Lower lobe of right lung (tissue), 2 donors: Measurements from ENCODE around the gene OR2C3. TPM values are rescaled to one million over a fixed set of nuclear protein-coding genes. Genes with fewer than 3 reads are reported as not detected.

Experiments used
- ATAC-seq, 2 donors: fragments of 200-7000 bp; cut with Tn5 transposase; one replicate each; pipeline ENCODE4 v1.9.1; 2020 to 2022; ENCODE audit warnings: mild to moderate bottlenecking in 2 of 2, moderate library complexity in 2 of 2
- DNase-seq: peaks from one replicate; pipeline ENCODE4 v3.0.0-alpha.2; 2020
- H3K27ac ChIP-seq: fragments of 200-600 bp; one replicate; pipeline ENCODE4 v1.8.0; 2022
- H3K27me3 ChIP-seq: fragments of 200-600 bp; one replicate; pipeline ENCODE4 v1.8.0; 2022; ENCODE audit warnings: low read depth
- H3K36me3 ChIP-seq: fragments of 200-600 bp; one replicate; pipeline ENCODE4 v1.8.0; 2022; ENCODE audit warnings: mild to moderate bottlenecking
- H3K4me1 ChIP-seq: fragments of 200-600 bp; one replicate; pipeline ENCODE4 v1.8.0; 2022
- H3K4me3 ChIP-seq: fragments of 200-600 bp; one replicate; pipeline ENCODE4 v1.8.0; 2022; ENCODE audit warnings: mild to moderate bottlenecking
- H3K9me3 ChIP-seq: fragments of 200-600 bp; one replicate; pipeline ENCODE4 v1.8.0; 2022
- CTCF ChIP-seq: fragments of 200-600 bp; IDR thresholded peaks from one replicate; pipeline ENCODE4 v1.8.0; 2022; ENCODE audit warnings: antibody characterized with exemption, mild to moderate bottlenecking
- intact Hi-C: fragments of 100-400 bp; cut with DNase I; formaldehyde crosslinking; loops from one replicate; pipeline ENCODE4 v1.11.0; 2022
- total RNA-seq: library from RNA; stranded (reverse); fragmentation: NEBNext Ultra II Directional; extraction: Animal tissue kit (Norgen Biotek cat#: 25700); gene quantifications from one replicate; pipeline ENCODE4 v1.2.1, GENCODE V29; 2021
- donor health status: DM: no; HTN: yes; CAD: no; lungs with severe emphysema.

The OR2C3 gene
- total RNA-seq, 1 donor from 2014 or later: 0.06 TPM

DNA sequence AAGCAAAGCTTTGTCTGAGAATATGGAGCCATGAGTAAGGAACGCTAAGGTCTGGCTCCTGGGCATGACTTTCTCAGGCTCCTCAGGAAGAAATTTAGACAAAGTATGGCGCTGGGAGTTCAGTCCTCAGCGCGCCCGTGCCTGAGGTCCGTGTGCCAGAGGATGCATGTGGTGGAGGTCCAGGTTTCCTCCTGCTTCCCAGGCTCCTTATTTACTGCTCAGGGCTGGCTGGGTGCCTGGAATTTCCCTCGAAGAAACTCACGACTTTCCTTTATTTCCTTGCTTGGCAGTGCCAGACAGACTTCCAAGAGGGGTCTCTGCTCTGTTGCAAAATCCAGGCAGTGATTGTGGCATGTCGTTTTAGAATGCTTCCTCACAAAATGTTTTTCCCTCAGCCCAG, 26.0 kb upstream of the OR2C3 start:
- DNase-seq: no peak
- no peak for TF ChIP-seq CTCF
- no peaks in the 10 kb centered on the region for H3K27me3 ChIP-seq
- H3K4me3 ChIP-seq: no peak overlapping the region
- no peak for ATAC-seq
- H3K36me3 ChIP-seq: no peaks in the 10 kb centered on the region
- H3K9me3 ChIP-seq: no peaks in the 10 kb centered on the region
- intact Hi-C loops: no loop called here
- no peak overlapping the region for H3K27ac ChIP-seq
- H3K4me1 ChIP-seq: no peaks in the 10 kb centered on the region

- Histone ChIP-seq H3K27me3 (no peaks in the 10 kb centered on the region), H3K9me3 (no peaks in the 10 kb centered on the region), H3K36me3 (no peaks in the 10 kb centered on the region), H3K4me1 (no peaks in the 10 kb centered on the region), H3K4me3 (no peak overlapping the region), H3K27ac (no peak overlapping the region)
- no peak for ATAC-seq
- DNase-seq: no peak
- intact Hi-C loops: no loop called here
- TF ChIP-seq CTCF: no peak
Measured at GRCh38 chr1:247561711-247562110, 25.5 kb upstream of the OR2C3 start.

GRCh38 chr1:247557926-247558674, 21.9 kb upstream of the OR2C3 start:
- no peak for TF ChIP-seq CTCF
- no peaks in the 10 kb centered on the region for H3K4me1 ChIP-seq
- no peaks in the 10 kb centered on the region for H3K36me3 ChIP-seq
- H3K27me3 ChIP-seq: no peaks in the 10 kb centered on the region
- DNase-seq (no peak), ATAC-seq (no peak)
- H3K4me3 ChIP-seq: no peak overlapping the region
- H3K9me3 ChIP-seq: no peaks in the 10 kb centered on the region
- no peak overlapping the region for H3K27ac ChIP-seq
- intact Hi-C loops: no loop called here

DNA sequence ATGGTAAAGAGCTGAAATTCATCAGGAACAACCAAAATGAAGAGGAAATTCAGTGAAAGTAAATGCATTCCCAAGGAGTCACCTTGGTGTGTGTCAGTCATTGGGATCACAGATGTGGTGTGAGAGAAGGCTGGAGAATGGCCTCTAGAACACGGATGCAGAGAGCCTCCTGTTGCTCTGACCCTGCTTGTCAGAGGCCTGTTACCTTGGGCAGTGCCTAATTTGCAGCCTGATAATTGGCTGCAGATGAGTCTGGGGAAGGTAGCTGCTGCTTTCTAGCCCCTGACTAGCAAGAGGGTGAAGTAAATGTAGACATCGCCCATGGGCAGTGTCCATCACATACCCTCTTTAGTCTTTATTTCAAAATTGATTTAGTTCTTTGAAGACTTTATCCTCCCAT, 16.0 kb upstream of the OR2C3 start:
- H3K36me3 ChIP-seq: no peaks in the 10 kb centered on the region
- intact Hi-C loops: no loop called here
- no peaks in the 10 kb centered on the region for H3K9me3 ChIP-seq
- no peaks in the 10 kb centered on the region for H3K27me3 ChIP-seq
- H3K4me1 ChIP-seq: no peaks in the 10 kb centered on the region
- no peak overlapping the region for H3K4me3 ChIP-seq
- H3K27ac ChIP-seq: no peak overlapping the region
- ATAC-seq (no peak), DNase-seq (no peak)
- TF ChIP-seq CTCF: no peak

DNA sequence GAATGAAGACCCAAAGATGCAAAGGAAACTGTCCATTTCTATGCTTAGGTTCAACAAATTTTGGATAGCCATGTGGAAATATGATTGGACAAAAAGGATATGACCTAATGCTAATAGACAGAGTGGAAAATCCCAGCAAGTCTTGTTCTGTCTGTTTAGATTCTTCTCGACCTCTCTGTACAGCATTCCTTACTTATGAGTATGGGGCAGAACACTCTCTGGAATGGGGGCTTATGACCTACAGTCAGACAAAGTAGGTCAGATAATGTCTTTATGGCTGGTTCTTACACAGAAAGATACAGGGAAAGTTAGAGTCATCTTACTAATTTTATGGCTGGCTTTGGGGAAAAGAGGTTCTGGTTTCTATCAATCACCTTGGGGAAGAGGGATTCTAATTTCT, 15.5 kb upstream of the OR2C3 start:
- no peaks in the 10 kb centered on the region for H3K27me3 ChIP-seq
- no peak overlapping the region for H3K27ac ChIP-seq
- no peaks in the 10 kb centered on the region for H3K9me3 ChIP-seq
- no peaks in the 10 kb centered on the region for H3K4me1 ChIP-seq
- ATAC-seq (no peak), DNase-seq (no peak)
- TF ChIP-seq CTCF: no peak
- H3K36me3 ChIP-seq: no peaks in the 10 kb centered on the region
- H3K4me3 ChIP-seq: no peak overlapping the region
- intact Hi-C loops: no loop called here
